Activated T-cell treated with anti-CD3 and anti-CD28 coated beads, Interleukin-2, amount 50 U/mL, for 72 hours (primary cell): ENCODE results near the gene TYROBP. TPM values are rescaled to one million over a fixed set of nuclear protein-coding genes. Genes with fewer than 3 reads are reported as not detected.

Experiments
- total RNA-seq, 2 donors: library from RNA; stranded (reverse); gene quantifications; one replicate each; pipeline ENCODE4 v1.2.3, GENCODE V29; 2022

The TYROBP gene
- total RNA-seq, 2 donors from 2014 or later: 1.3 TPM; not detected in 1

Other genes starting within 250 kb of the TYROBP start
- under 1 TPM; 0.86 to 0.93 TPM for gene UPK1A, start 241.8 kb downstream of the TYROBP start, total RNA-seq
- 100 to 1,000 TPM; 147 to 192 TPM for gene ZBTB32, start 203.7 kb downstream of the TYROBP start, total RNA-seq
- 10 to 100 TPM; 63.0 to 71.5 TPM for gene KMT2B, start 190.3 kb downstream of the TYROBP start, total RNA-seq
- gene IGFLR1, start 165.8 kb downstream of the TYROBP start, total RNA-seq: 100 to 1,000 TPM; 253 to 274 TPM
- 10 to 100 TPM; 71.0 to 83.6 TPM for gene U2AF1L4, start 162.9 kb downstream of the TYROBP start, total RNA-seq
- gene PSENEN, start 162.6 kb downstream of the TYROBP start, total RNA-seq: 10 to 100 TPM; 50.7 to 53.7 TPM
- 10 to 100 TPM; 11.4 to 14.3 TPM for gene LIN37, start 159.7 kb downstream of the TYROBP start, total RNA-seq
- gene HSPB6, start 151.3 kb downstream of the TYROBP start, total RNA-seq: 1 to 10 TPM; 1.4 to 2.4 TPM
- gene PROSER3, start 150.1 kb downstream of the TYROBP start, total RNA-seq: 10 to 100 TPM; 38.9 to 47.8 TPM
- gene ARHGAP33, start 132.7 kb downstream of the TYROBP start, total RNA-seq: 10 to 100 TPM; 66.8 to 86.0 TPM
- not detected for gene PRODH2, start 95.5 kb downstream of the TYROBP start, total RNA-seq
- under 1 TPM; 0.22 to 0.74 TPM for gene NPHS1, start 55.8 kb downstream of the TYROBP start, total RNA-seq
- gene KIRREL2, start 51.4 kb downstream of the TYROBP start, total RNA-seq: 1 to 10 TPM; 3.0 to 5.6 TPM
- gene APLP1, start 39.7 kb downstream of the TYROBP start, total RNA-seq: 1 to 10 TPM; 2.4 to 7.7 TPM
- 10 to 100 TPM; 51.5 to 63.1 TPM for gene NFKBID, start 7.8 kb downstream of the TYROBP start, total RNA-seq
- gene HCST, start 5.8 kb downstream of the TYROBP start, total RNA-seq: 10 to 100 TPM; 56.1 to 71.9 TPM
- gene LRFN3, start 28.1 kb upstream of the TYROBP start, total RNA-seq: 1 to 10 TPM; 6.4 to 8.5 TPM
- gene SDHAF1, start 86.9 kb upstream of the TYROBP start, total RNA-seq: 10 to 100 TPM; 24.0 to 24.2 TPM
- gene SYNE4, start 100.5 kb upstream of the TYROBP start, total RNA-seq: 1 to 10 TPM; 3.3 to 4.8 TPM
- 10 to 100 TPM; 46.8 to 55.9 TPM for gene ALKBH6, start 105.9 kb upstream of the TYROBP start, total RNA-seq
- gene CLIP3, start 124.6 kb upstream of the TYROBP start, total RNA-seq: 1 to 10 TPM; 1.0 to 2.7 TPM
- 1 to 10 TPM; 1.1 to 1.3 TPM for gene THAP8, start 146.0 kb upstream of the TYROBP start, total RNA-seq
- gene WDR62, start 146.6 kb upstream of the TYROBP start, total RNA-seq: 10 to 100 TPM; 19.8 to 21.6 TPM
- under 1 TPM in 1 of 2 donors, not detected in 1; 0.39 TPM for gene OVOL3, start 202.8 kb upstream of the TYROBP start, total RNA-seq
- gene POLR2I, start 206.6 kb upstream of the TYROBP start, total RNA-seq: 10 to 100 TPM; 38.6 to 55.0 TPM
- gene TBCB, start 207.2 kb upstream of the TYROBP start, total RNA-seq: 10 to 100 TPM; 86.2 to 86.8 TPM
- 100 to 1,000 TPM; 361 to 382 TPM for gene CAPNS1, start 231.8 kb upstream of the TYROBP start, total RNA-seq
- not detected for gene COX7A1, start 244.2 kb upstream of the TYROBP start, total RNA-seq